GM12864 (cell line): ENCODE data around the gene RS1.

Experiments
- DNase-seq: peaks from one replicate; pipeline ENCODE4 v3.0.0-alpha.2; 2011; ENCODE audit warnings: low read depth
- H3K4me3 ChIP-seq: 2 replicates; pipeline ENCODE4 v1.5.1; 2011; ENCODE audit warnings: mild to moderate bottlenecking, low read depth, low read length, control low read depth
- CTCF ChIP-seq: IDR thresholded peaks from 2 replicates; pipeline ENCODE4 v1.5.1; 2011; ENCODE audit warnings: low read depth, mild to moderate bottlenecking, moderate library complexity, low read length, control low read depth, inconsistent platforms; ENCODE audit errors: missing control alignments

RS1 gene

GRCh38 chrX:18652636-18653035 is 19.3 kb downstream of the RS1 start:
- no peak for TF ChIP-seq CTCF
- no peak for DNase-seq
- H3K4me3 ChIP-seq = no peak overlapping the region

GRCh38 chrX:18650662-18651061 is 21.2 kb downstream of the RS1 start:
- no peak overlapping the region for H3K4me3 ChIP-seq
- no peak for DNase-seq
- no peak for TF ChIP-seq CTCF

GRCh38 chrX:18649498-18649951 is 22.4 kb downstream of the RS1 start:
- no peak overlapping the region for H3K4me3 ChIP-seq
- no peak for DNase-seq
- TF ChIP-seq CTCF = no peak

- DNase-seq = no peak
- H3K4me3 ChIP-seq = no peak overlapping the region
- no peak for TF ChIP-seq CTCF
Measured at GRCh38 chrX:18647621-18648020, 24.3 kb downstream of the RS1 start.

- no peak overlapping the region for H3K4me3 ChIP-seq
- no peak for TF ChIP-seq CTCF
- DNase-seq = no peak
Measured at GRCh38 chrX:18643853-18644252, 28.1 kb downstream of the RS1 start.

- H3K4me3 ChIP-seq = no peak overlapping the region
- DNase-seq = no peak
- TF ChIP-seq CTCF = no peak
Measured at GRCh38 chrX:18643243-18643642, 28.7 kb downstream of the RS1 start.

GRCh38 chrX:18640686-18641085 is 31.2 kb downstream of the RS1 start:
- DNase-seq = no peak
- no peak for TF ChIP-seq CTCF

More at GRCh38 chrX:18640686-18641085, 31.2 kb downstream of the RS1 start:
- H3K4me3 ChIP-seq = no peak overlapping the region
